Gastrocnemius medialis (tissue), 4 donors: ENCODE measurements around the gene BCL2. TPM values are rescaled to one million over a fixed set of nuclear protein-coding genes. Genes with fewer than 3 reads are reported as not detected.

Experiments used
- ATAC-seq, 2 donors: fragments of 150-250 bp; one replicate each; pipeline ENCODE4 v1.9.1; 2016
- DNase-seq, 2 donors: peaks; one replicate each; pipeline ENCODE4 v3.0.0-alpha.2; 2019
- H3K27ac ChIP-seq, 4 donors: fragments of 200-600 bp; sonication (generic); 1 replicate in 1 of 4; 2 replicates in 3 of 4; pipeline ENCODE4 v1.5.1; 2016 to 2018; ENCODE audit warnings: mild to moderate bottlenecking in 2 of 4, moderate library complexity in 1 of 4
- H3K27me3 ChIP-seq, 3 donors: fragments of 200-600 bp; sonication (generic) in 2 of 3; 1 replicate in 1 of 3; 2 replicates in 2 of 3; pipeline versions ENCODE4 v1.5.1 to v1.6.0; 2016 to 2019; ENCODE audit warnings: mild to moderate bottlenecking in 1 of 3, moderate library complexity in 1 of 3
- H3K36me3 ChIP-seq, 2 donors: fragments of 200-600 bp; sonication (generic) in 1 of 2; one replicate each; pipeline ENCODE4 v1.5.1; 2017 to 2018
- H3K4me1 ChIP-seq, 2 donors: fragments of 200-600 bp; sonication (generic) in 1 of 2; one replicate each; pipeline ENCODE4 v1.5.1; 2016 to 2017; ENCODE audit warnings: mild to moderate bottlenecking in 2 of 2
- H3K4me3 ChIP-seq, 4 donors: fragments of 200-600 bp; sonication (generic) in 3 of 4; 1 replicate in 1 of 4; 2 replicates in 3 of 4; pipeline ENCODE4 v1.5.1; 2016 to 2019; ENCODE audit warnings: mild to moderate bottlenecking in 2 of 4
- H3K9me3 ChIP-seq, 3 donors: fragments of 200-600 bp; sonication (generic) in 2 of 3; 1 replicate in 1 of 3; 2 replicates in 2 of 3; pipeline ENCODE4 v1.5.1; 2016 to 2019
- CTCF ChIP-seq, 5 experiments: fragments of 450-650 bp in 3 of 5; fragments of 200-600 bp in 2 of 5; sonication (generic) in 2 of 5; IDR thresholded peaks in 4 of 5; conservative IDR thresholded peaks in 1 of 5; 1 replicate in 4 of 5; 2 replicates in 1 of 5; pipeline ENCODE4 v1.5.1; 2016 to 2019; ENCODE audit warnings: antibody characterized with exemption in 5 of 5, mild to moderate bottlenecking in 3 of 5, moderate library complexity in 3 of 5
- POLR2A ChIP-seq, 2 donors: fragments of 450-650 bp; IDR thresholded peaks; one replicate each; pipeline ENCODE4 v1.6.1; 2017; ENCODE audit warnings: antibody characterized with exemption in 2 of 2, mild to moderate bottlenecking in 2 of 2, moderate library complexity in 2 of 2
- in situ Hi-C, 4 donors: fragments of 200-750 bp; cut with MboI; loops; one replicate each; pipeline versions ENCODE4 v1.15.0 to v1.8.0; 2017; ENCODE audit warnings: low sequenced_read_pairs in 4 of 4
- intact Hi-C: fragments of 100-400 bp; cut with DNase I; formaldehyde crosslinking; loops from one replicate; pipeline ENCODE4 v1.15.1; 2023; ENCODE audit warnings: low total_unique reads
- total RNA-seq, 4 donors: library from RNA; depleted of rRNA; stranded (reverse); fragments of >200 nt; gene quantifications; one replicate each; pipeline versions ENCODE4 v1.1.0 to v1.2.3, GENCODE V29; 2016

The BCL2 gene
- total RNA-seq, 4 donors from 2014 or later: 6.2 to 20.4 (median 13.7) TPM

GRCh38 chr18:63112706-63113105 is 206.9 kb downstream of the BCL2 start:
- Histone ChIP-seq H3K9me3 (no peaks in the 10 kb centered on the region), H3K4me1 (peaks cover 14 to 15% of the 10 kb centered on the region in 2 donors), H3K4me3 (no peak overlapping the region), H3K27ac (peak overlapping the region in 1 of 4 donors; percentile 16), H3K36me3 (no peaks in the 10 kb centered on the region), H3K27me3 (no peaks in the 10 kb centered on the region)
- no peak for TF ChIP-seq POLR2A (IDR thresholded peaks at IDR 0.05)
- TF ChIP-seq CTCF (IDR thresholded peaks at IDR 0.05 in 4 of 5, conservative IDR thresholded peaks at IDR 0.05 in 1 of 5): no peak
- intact Hi-C loops (loop anchor here (10.0 kb wide), 1 partner anchor 88 kb away; no protein-coding TSS in a partner anchor), in situ Hi-C loops (loop anchor here in 1 of 4 donors (10.0 kb wide), 1 partner anchor 98 kb away; no protein-coding TSS in a partner anchor)
- DNase-seq (no peak), ATAC-seq (no peak)

GRCh38 chr18:63111671-63112402 is 207.7 kb downstream of the BCL2 start:
- peak; percentile 65 to 81 for ATAC-seq
- H3K9me3 ChIP-seq: no peaks in the 10 kb centered on the region
- H3K4me3 ChIP-seq: no peak overlapping the region
- peak overlapping the region in 3 of 4 donors; percentile 8 to 44 (median 16) for H3K27ac ChIP-seq
- no peaks in the 10 kb centered on the region for H3K36me3 ChIP-seq
- H3K4me1 ChIP-seq: peaks cover 14 to 15% of the 10 kb centered on the region in 2 donors
- H3K27me3 ChIP-seq: no peaks in the 10 kb centered on the region
- peak in 1 of 2 donors; percentile 22 for DNase-seq
- TF ChIP-seq CTCF (IDR thresholded peaks at IDR 0.05 in 4 of 5, conservative IDR thresholded peaks at IDR 0.05 in 1 of 5) (no peak), POLR2A (IDR thresholded peaks at IDR 0.05) (no peak)
- in situ Hi-C loops: loop anchor here in 1 of 4 donors (10.0 kb wide), 1 partner anchor 97 kb away; no protein-coding TSS in a partner anchor
- intact Hi-C loops: loop anchor here (10.0 kb wide), 1 partner anchor 87 kb away; no protein-coding TSS in a partner anchor

- intact Hi-C loops (loop anchor here (10.0 kb wide), 1 partner anchor 85 kb away; no protein-coding TSS in a partner anchor), in situ Hi-C loops (loop anchor here in 1 of 4 donors (10.0 kb wide), 1 partner anchor 95 kb away; no protein-coding TSS in a partner anchor)
Measured at GRCh38 chr18:63109802-63110201, 209.8 kb downstream of the BCL2 start.

DNA sequence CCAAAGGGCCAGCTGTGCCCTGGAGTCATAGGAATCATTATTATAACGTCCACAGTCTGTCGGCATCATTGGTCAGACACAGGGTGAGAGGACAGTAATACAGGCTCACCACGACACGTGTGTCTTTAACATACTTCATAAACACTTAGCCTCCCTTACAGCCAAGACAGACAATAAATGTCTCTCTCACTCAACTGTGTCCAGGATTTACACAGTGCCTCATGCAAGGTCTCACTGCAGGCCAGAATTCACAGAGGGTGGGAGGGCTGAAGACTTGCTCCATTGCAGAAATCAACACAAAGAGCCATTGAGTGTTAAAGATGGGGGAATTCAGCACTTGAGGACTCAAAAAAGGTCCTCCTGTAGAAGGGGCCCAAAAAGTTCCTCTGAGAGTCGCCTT is 210.5 kb downstream of the BCL2 start:
- H3K27ac ChIP-seq: no peak overlapping the region
- no peaks in the 10 kb centered on the region for H3K27me3 ChIP-seq
- H3K36me3 ChIP-seq: no peaks in the 10 kb centered on the region
- H3K4me3 ChIP-seq: no peak overlapping the region
- no peaks in the 10 kb centered on the region for H3K9me3 ChIP-seq
- DNase-seq (no peak), ATAC-seq (no peak)
- in situ Hi-C loops: no loop called here
- no peak for TF ChIP-seq POLR2A (IDR thresholded peaks at IDR 0.05)
- no peak for TF ChIP-seq CTCF (IDR thresholded peaks at IDR 0.05 in 4 of 5, conservative IDR thresholded peaks at IDR 0.05 in 1 of 5)
- intact Hi-C loops: no loop called here
- peaks cover 15 to 21% of the 10 kb centered on the region in 2 donors for H3K4me1 ChIP-seq

More at GRCh38 chr18:63109802-63110201, 209.8 kb downstream of the BCL2 start:
- Histone ChIP-seq H3K4me3 (no peak overlapping the region), H3K9me3 (no peaks in the 10 kb centered on the region), H3K4me1 (peaks cover 15 to 21% of the 10 kb centered on the region in 2 donors), H3K27me3 (no peaks in the 10 kb centered on the region), H3K27ac (no peak overlapping the region), H3K36me3 (no peaks in the 10 kb centered on the region)
- DNase-seq (no peak), ATAC-seq (no peak)
- no peak for TF ChIP-seq CTCF (IDR thresholded peaks at IDR 0.05 in 4 of 5, conservative IDR thresholded peaks at IDR 0.05 in 1 of 5)
- TF ChIP-seq POLR2A (IDR thresholded peaks at IDR 0.05): no peak
